Mononuclear cell (primary cell): Measurements from ENCODE around the gene CFAP77. TPM values are rescaled to one million over a fixed set of nuclear protein-coding genes. Genes with fewer than 3 reads are reported as not detected.
A peak's percentile ranks its signal among the peaks of the same experiment; 100 is the strongest.
"Not testable (repeated sequence)": the region's sequence is repeated elsewhere in the genome, so short reads cannot be mapped to it uniquely, and the experiment has no call there.

Experiments used
- H3K27me3 ChIP-seq: 2 replicates; pipeline ENCODE4 v1.6.0; 2011; ENCODE audit warnings: low read length, control low read depth; ENCODE audit not compliant: insufficient read depth
- H3K4me1 ChIP-seq: 2 replicates; pipeline ENCODE4 v1.5.1; 2011; ENCODE audit warnings: mild to moderate bottlenecking, low read length, control low read depth; ENCODE audit not compliant: insufficient read depth
- H3K4me3 ChIP-seq: 2 replicates; pipeline ENCODE4 v1.5.1; 2011; ENCODE audit warnings: mild to moderate bottlenecking, low read length, moderate library complexity
- H3K9me3 ChIP-seq: 2 replicates; pipeline ENCODE4 v1.5.1; 2011; ENCODE audit warnings: low read depth, mild to moderate bottlenecking, control low read depth, low read length
- total RNA-seq: library from RNA; depleted of rRNA; stranded (reverse); fragments of >200 nt; gene quantifications from one replicate; pipeline ENCODE4 v1.2.3, GENCODE V29; 2012

CFAP77 gene
- not detected for total RNA-seq

GRCh38 chr9:132409828-132410528, at the start of gene CFAP77:
Gene CFAP77 (plus strand): TSS chr9:132410211. CDS start chr9:132410272, 61 bp downstream.
- Histone ChIP-seq H3K27me3 (peaks cover 60% of the 10 kb centered on the region), H3K4me3 (peak within 1 kb of the TSS; percentile 13), H3K9me3 (no peaks in the 10 kb centered on the region), H3K4me1 (peaks cover 44% of the 10 kb centered on the region)

- H3K9me3 ChIP-seq = no peaks in the 10 kb centered on the region
- peaks cover 38% of the 10 kb centered on the region for H3K4me1 ChIP-seq
- no peak overlapping the region for H3K4me3 ChIP-seq
- H3K27me3 ChIP-seq = no peaks in the 10 kb centered on the region
These were observed 45.9 kb upstream of the CFAP77 start for GRCh38 chr9:132364068-132364467.

- no peaks in the 10 kb centered on the region for H3K9me3 ChIP-seq
- H3K27me3 ChIP-seq = no peaks in the 10 kb centered on the region
- peaks cover 41% of the 10 kb centered on the region for H3K4me1 ChIP-seq
- H3K4me3 ChIP-seq = no peak overlapping the region
These were observed 44.0 kb upstream of the CFAP77 start for GRCh38 chr9:132365986-132366385.

DNA sequence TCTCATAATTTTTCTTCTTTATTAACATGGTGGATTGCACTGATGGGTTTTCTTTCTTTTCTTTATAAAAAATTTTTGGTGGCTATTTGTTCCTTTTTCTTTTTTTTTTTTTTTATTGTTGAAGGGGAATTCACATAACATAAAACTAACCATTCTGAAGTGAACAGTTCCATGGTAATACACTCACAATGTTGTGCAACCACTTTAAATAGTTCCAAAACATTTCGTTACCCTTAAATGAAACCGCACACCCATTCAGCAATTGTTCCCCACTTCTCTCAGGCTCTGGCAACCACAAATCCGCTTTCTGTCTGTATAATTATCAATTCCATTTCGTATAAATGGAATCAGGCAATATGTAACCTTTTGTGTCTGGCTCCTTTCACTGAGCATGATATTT, 43.5 kb upstream of the CFAP77 start:
- Histone ChIP-seq H3K27me3 (no peaks in the 10 kb centered on the region), H3K4me3 (no peak overlapping the region), H3K4me1 (peaks cover 43% of the 10 kb centered on the region), H3K9me3 (no peaks in the 10 kb centered on the region)

DNA sequence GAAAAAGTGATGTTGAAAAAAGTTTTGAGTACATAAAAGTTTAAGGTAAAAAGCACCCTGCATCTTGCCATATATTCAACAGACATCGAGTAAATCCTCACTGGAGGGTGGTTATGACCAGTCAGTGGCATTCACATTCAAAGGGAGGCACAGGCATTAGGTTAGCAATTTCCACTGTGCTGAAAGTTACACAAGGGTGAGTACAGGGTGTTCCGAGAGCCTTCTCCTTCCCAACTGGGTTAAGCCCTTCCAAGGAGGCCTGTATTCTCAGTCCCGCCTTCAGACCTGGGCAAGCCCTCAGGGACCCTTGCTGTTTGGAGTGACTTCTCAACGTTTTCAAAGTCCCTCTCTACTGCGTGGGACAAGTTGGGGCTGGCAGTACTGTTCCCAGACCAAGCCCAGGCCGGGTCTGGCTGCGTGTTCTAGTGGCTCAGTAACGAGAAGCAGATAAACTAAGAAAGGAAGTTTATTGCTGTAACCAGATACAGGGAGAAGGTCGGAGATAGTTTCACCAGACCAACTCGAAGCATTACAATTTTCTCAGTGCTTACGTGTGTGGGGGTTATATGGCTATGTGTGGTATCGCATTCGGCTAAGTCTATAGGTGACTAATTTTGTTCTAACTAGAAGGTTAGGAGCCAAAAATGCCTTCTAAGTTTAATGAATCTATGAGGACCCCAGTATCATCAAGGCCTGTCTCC, 42.2 kb upstream of the CFAP77 start:
- H3K4me3 ChIP-seq = no peak overlapping the region
- H3K27me3 ChIP-seq = no peaks in the 10 kb centered on the region
- H3K4me1 ChIP-seq = peaks cover 56% of the 10 kb centered on the region
- H3K9me3 ChIP-seq = no peaks in the 10 kb centered on the region

DNA sequence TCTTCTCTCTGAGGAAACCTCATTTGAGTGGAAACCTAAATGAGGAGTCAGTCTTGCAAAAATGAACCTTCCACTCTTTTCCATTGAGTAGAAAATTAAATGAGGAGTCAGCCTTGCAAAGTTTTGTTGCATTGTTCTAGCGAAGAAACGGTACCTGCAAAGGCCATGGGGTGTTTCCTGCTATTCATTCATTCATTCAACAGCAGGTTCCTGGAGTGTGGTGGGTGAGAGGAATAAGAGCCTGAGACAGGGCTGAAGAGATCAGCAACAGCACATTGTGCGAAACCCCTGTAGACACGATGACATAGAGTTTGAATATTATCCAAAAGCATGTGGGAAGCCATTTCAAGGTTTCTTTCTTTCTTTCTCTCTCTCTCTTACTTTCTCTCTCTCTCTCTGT, 40.6 kb upstream of the CFAP77 start:
- H3K9me3 ChIP-seq = no peaks in the 10 kb centered on the region
- H3K4me1 ChIP-seq = peaks cover 69% of the 10 kb centered on the region
- no peak overlapping the region for H3K4me3 ChIP-seq
- H3K27me3 ChIP-seq = no peaks in the 10 kb centered on the region

DNA sequence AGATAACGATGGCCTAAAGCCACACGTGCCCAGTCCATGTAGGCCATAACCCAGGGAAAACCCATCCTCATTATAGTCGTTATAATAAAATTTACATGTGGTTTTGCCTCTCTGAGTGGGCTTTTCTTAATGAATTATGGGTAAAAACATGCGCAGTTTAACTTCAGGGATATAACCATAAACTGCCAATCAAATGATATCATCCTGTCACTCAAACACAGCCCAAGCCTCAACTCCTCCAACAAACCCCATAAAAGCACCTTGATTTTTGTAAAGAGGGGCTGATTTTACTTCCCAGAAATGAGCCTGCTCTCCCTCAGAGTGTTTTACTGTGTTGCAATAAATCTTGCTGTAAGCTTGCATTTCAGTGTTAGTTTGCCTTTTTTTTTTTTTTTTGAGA, 39.4 kb upstream of the CFAP77 start:
- H3K9me3 ChIP-seq = no peaks in the 10 kb centered on the region
- H3K4me3 ChIP-seq = no peak overlapping the region
- H3K4me1 ChIP-seq = peaks cover 65% of the 10 kb centered on the region
- no peaks in the 10 kb centered on the region for H3K27me3 ChIP-seq

DNA sequence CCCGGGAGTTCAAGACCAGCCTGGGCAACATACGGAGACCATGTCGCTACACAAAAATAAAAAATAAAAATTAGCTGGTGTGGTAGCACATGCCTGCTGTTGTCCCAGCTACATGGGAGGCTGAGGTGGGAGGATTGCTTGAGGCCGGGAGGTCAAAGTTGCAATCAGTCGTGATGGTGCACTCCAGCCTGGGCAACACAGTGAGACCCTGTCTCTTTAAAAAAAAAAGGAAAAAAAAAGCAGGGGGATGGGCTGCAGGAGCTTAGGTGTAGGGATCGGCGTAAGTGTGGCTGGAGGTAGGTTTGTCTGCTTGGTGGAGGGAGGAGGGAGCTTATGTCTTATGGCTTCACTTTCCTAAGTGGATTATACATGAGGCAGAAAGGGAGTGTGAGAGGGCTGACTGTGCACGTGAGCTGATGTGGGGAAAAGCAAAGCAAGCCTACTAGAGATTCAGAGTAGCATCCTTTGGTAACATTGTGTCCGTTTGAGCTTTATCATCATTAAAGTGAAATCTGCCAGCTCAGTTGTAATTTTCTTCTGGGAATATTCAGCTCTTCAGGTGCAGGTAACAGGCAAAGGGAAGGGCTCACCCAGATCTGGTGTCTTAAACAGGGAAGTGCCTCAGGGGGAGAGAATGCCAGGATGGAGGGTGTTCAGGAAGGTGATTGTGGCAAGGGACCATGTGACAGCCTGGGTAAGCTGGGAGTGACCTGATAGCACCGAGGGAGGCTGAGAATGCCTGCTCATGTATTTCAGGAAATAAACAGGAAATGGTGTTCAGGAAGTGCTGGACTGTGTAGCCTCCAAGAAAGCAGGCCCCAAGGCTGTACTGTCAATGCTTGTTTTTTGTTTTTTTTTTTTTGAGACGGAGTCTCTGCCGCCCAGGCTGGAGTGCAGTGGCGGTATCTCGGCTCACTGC, 37.6 kb upstream of the CFAP77 start:
- peaks cover 53% of the 10 kb centered on the region for H3K4me1 ChIP-seq
- no peaks in the 10 kb centered on the region for H3K27me3 ChIP-seq
- no peak overlapping the region for H3K4me3 ChIP-seq
- H3K9me3 ChIP-seq = no peaks in the 10 kb centered on the region

DNA sequence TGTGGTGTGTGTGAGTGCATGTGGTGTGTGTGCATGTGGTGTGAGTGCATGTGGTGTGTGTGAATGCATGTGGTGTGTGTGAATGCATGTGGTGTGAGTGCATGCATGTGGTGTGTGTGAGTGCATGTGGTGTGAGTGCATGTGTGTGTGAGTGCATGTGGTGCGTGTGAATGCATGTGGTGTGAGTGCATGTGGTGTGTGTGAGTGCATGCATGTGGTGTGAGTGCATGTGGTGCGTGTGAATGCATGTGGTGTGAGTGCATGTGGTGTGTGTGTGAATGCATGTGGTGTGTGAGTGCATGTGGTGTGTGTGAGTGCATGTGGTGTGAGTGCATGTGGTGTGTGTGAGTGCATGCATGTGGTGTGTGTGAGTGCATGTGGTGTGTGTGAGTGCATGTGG, 32.2 kb upstream of the CFAP77 start:
- not testable (repeated sequence) for H3K27me3 ChIP-seq, H3K4me3 ChIP-seq, H3K9me3 ChIP-seq
- H3K4me1 ChIP-seq = peaks cover 41% of the 10 kb centered on the region

DNA sequence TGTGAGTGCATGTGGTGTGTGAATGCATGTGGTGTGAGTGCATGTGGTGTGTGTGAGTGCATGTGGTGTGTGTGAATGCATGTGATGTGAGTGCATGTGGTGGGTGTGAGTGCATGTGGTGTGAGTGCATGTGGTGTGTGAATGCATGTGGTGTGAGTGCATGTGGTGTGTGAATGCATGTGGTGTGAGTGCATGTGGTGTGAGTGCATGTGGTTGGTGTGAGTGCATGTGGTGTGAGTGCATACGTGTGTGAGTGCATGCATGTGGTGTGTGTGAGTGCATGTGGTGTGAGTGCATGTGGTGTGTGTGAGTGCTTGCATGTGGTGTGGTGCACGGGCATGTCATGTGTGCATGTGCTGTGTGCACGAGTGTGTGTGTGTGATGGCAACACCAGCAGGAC, 31.6 kb upstream of the CFAP77 start:
- not testable (repeated sequence) for H3K27me3 ChIP-seq, H3K4me3 ChIP-seq
- H3K4me1 ChIP-seq = peaks cover 41% of the 10 kb centered on the region

GRCh38 chr9:132381966-132382541, 28.0 kb upstream of the CFAP77 start:
- H3K4me1 ChIP-seq = peaks cover 37% of the 10 kb centered on the region
- no peaks in the 10 kb centered on the region for H3K27me3 ChIP-seq
- H3K9me3 ChIP-seq = no peaks in the 10 kb centered on the region
- H3K4me3 ChIP-seq = no peak overlapping the region

More for the DNA sequence above, 31.6 kb upstream of the CFAP77 start:
- H3K9me3 ChIP-seq = not testable (repeated sequence)

DNA sequence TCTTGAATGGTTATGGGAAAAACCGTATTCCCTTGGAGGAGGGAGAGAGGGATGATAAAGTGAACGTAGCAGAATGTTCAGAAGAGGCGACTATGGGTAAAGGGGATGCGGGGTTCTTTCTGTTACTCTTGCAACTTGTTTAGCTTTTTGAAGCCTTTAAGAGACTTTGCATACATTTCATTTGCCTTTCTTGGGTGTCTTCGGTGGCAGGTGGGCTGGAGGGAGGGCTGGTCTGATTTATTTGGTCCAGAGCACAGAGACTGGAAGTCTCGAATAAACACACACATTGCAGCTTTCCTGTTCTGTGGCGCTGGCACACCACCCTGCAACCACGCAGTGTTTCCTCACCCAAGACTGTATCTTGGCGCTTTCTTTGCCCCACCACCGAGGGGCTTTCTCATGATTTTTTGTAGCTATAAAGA, 26.5 kb upstream of the CFAP77 start:
- Histone ChIP-seq H3K4me3 (no peak overlapping the region), H3K9me3 (no peaks in the 10 kb centered on the region), H3K27me3 (no peaks in the 10 kb centered on the region), H3K4me1 (peaks cover 37% of the 10 kb centered on the region)

- H3K9me3 ChIP-seq = no peaks in the 10 kb centered on the region
- no peaks in the 10 kb centered on the region for H3K27me3 ChIP-seq
- peaks cover 37% of the 10 kb centered on the region for H3K4me1 ChIP-seq
- H3K4me3 ChIP-seq = no peak overlapping the region
These were observed 25.6 kb upstream of the CFAP77 start for GRCh38 chr9:132384376-132384775.

GRCh38 chr9:132387133-132387532, 22.9 kb upstream of the CFAP77 start:
- Histone ChIP-seq H3K4me1 (peaks cover 16% of the 10 kb centered on the region), H3K27me3 (no peaks in the 10 kb centered on the region), H3K9me3 (no peaks in the 10 kb centered on the region), H3K4me3 (no peak overlapping the region)

DNA sequence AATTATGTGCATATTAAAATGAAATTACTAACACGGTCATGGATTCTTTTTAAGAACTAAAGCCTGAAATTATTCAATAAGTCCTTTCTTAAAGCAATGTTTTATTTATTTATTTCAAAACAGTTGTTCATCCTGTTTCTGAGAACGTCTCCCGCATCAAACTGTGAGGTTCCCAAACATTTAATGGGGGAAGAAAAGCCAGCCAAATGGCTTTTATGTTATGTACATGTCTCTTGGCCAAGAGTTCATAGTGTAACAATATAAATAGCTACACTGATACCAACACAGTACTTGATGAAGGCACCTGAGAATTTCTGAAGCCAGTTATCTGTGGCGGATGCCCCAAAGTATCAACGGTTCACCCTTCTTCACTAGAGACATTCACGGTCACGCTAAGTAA, 19.0 kb upstream of the CFAP77 start:
- Histone ChIP-seq H3K27me3 (no peaks in the 10 kb centered on the region), H3K4me1 (no peaks in the 10 kb centered on the region), H3K9me3 (no peaks in the 10 kb centered on the region), H3K4me3 (no peak overlapping the region)
